ENCODE measurements around the gene DENND1A. TPM values are rescaled to one million over a fixed set of nuclear protein-coding genes. Genes with fewer than 3 reads are reported as not detected.

Gene DENND1A
- total RNA-seq, 1 donor from 2014 or later, result 37.3 TPM

DNA sequence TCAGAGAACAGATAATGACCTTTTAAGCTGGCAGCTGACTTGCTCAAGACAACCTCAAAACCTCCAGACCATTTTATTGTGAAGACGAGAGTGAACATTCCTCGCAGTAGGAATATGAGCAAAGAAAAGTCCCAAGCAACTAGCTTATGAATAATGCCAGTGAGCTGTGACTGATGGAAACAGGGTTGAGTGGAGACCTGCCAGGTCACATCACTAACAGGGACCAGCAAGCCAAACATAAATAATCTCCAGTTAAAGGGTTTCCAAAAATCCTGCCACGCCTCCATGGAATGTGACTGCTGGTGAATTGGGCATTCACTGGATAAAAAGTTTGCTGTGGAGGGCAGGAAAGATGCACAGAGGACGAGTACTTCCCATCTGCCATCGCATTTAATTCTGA is 388.5 kb downstream of the DENND1A start:
- no peak for DNase-seq (ENCODE audit: low spot score in 2 of 2)
- Histone ChIP-seq H3K4me3 (no peak overlapping the region), H3K27ac (no peak overlapping the region), H3K27me3 (no peaks in the 10 kb centered on the region), H3K4me1 (no peaks in the 10 kb centered on the region), H3K9me3 (no peaks in the 10 kb centered on the region), H3K36me3 (no peaks in the 10 kb centered on the region)
- no peak for TF ChIP-seq CTCF (IDR thresholded peaks at IDR 0.05)
- intact Hi-C loops (cut with DNase I), result no loop called here

GRCh38 chr9:123540457-123540856 is 389.5 kb downstream of the DENND1A start:
- TF ChIP-seq CTCF (IDR thresholded peaks at IDR 0.05), result no peak
- no peaks in the 10 kb centered on the region for H3K36me3 ChIP-seq
- H3K4me1 ChIP-seq, result no peaks in the 10 kb centered on the region
- H3K27ac ChIP-seq, result no peak overlapping the region
- no peaks in the 10 kb centered on the region for H3K9me3 ChIP-seq
- DNase-seq (ENCODE audit: low spot score in 2 of 2), result no peak
- no peaks in the 10 kb centered on the region for H3K27me3 ChIP-seq
- no peak overlapping the region for H3K4me3 ChIP-seq
- intact Hi-C loops (cut with DNase I), result no loop called here

GRCh38 chr9:123537809-123538208 is 392.1 kb downstream of the DENND1A start:
- Histone ChIP-seq H3K4me1 (no peaks in the 10 kb centered on the region), H3K27me3 (no peaks in the 10 kb centered on the region), H3K36me3 (no peaks in the 10 kb centered on the region), H3K27ac (no peak overlapping the region), H3K4me3 (no peak overlapping the region), H3K9me3 (no peaks in the 10 kb centered on the region)
- TF ChIP-seq CTCF (IDR thresholded peaks at IDR 0.05), result no peak
- intact Hi-C loops (cut with DNase I), result no loop called here
- no peak for DNase-seq (ENCODE audit: low spot score in 2 of 2)

DNA sequence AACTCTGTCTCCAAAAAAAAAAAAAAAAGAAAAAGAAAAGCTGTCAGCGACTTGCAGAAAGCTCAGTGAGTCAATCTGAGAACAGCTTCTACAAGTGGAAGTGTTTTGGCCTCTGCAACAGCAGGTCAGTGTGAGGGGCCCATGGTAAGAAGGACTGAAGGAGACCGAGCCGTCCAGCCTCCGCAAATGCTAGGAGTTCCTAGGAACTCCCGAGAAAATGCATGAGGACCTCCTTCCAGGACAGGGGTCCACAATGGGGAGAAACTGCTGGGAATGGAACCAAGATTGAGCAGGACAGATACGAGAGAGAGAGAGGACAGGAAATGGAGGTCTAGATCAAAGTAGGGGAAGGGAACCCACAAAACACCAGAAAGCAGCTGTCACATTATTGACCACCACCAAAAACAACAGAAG is 393.5 kb downstream of the DENND1A start:
- H3K27me3 ChIP-seq, result no peaks in the 10 kb centered on the region
- H3K36me3 ChIP-seq, result no peaks in the 10 kb centered on the region
- H3K27ac ChIP-seq, result no peak overlapping the region
- DNase-seq (ENCODE audit: low spot score in 2 of 2), result no peak
- no peak for TF ChIP-seq CTCF (IDR thresholded peaks at IDR 0.05)
- intact Hi-C loops (cut with DNase I), result no loop called here
- no peak overlapping the region for H3K4me3 ChIP-seq
- H3K4me1 ChIP-seq, result no peaks in the 10 kb centered on the region
- no peaks in the 10 kb centered on the region for H3K9me3 ChIP-seq

DNA sequence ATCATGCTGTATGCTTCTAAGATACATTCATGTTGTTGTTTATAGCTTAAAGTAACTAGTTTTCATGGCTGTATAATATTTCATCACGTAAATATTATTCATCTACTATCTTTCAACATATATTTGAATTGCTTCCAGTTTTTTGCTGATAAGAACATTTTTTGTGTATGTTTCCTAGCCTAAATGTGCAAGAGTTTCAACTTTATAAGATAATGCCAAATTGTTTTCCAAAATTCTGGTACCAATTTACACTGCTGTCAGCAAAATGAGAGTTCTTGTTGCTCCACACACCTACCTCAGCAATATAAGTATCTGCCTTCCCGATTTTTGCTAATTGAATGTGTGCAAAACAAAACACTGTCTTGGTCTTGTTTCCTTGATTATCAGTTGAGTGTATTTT is 395.6 kb downstream of the DENND1A start:
- H3K4me1 ChIP-seq, result no peaks in the 10 kb centered on the region
- no peak overlapping the region for H3K27ac ChIP-seq
- peaks cover 0 to 7% of the 10 kb centered on the region in 2 donors for H3K9me3 ChIP-seq
- DNase-seq (ENCODE audit: low spot score in 2 of 2), result no peak
- H3K4me3 ChIP-seq, result no peak overlapping the region
- intact Hi-C loops (cut with DNase I), result no loop called here
- H3K27me3 ChIP-seq, result no peaks in the 10 kb centered on the region
- H3K36me3 ChIP-seq, result no peaks in the 10 kb centered on the region
- TF ChIP-seq CTCF (IDR thresholded peaks at IDR 0.05), result no peak

GRCh38 chr9:123530244-123530643 is 399.7 kb downstream of the DENND1A start:
- no peaks in the 10 kb centered on the region for H3K27me3 ChIP-seq
- H3K4me3 ChIP-seq, result no peak overlapping the region
- H3K9me3 ChIP-seq, result peaks cover 0 to 7% of the 10 kb centered on the region in 2 donors
- no peak for TF ChIP-seq CTCF (IDR thresholded peaks at IDR 0.05)
- no peaks in the 10 kb centered on the region for H3K4me1 ChIP-seq
- no peaks in the 10 kb centered on the region for H3K36me3 ChIP-seq
- no peak for DNase-seq (ENCODE audit: low spot score in 2 of 2)
- intact Hi-C loops (cut with DNase I), result no loop called here
- no peak overlapping the region for H3K27ac ChIP-seq

Data from ascending aorta (tissue), 2 donors.